Measurements from ENCODE around the gene MICAL1.
"Not testable (repeated sequence)": the region's sequence is repeated elsewhere in the genome, so short reads cannot be mapped to it uniquely, and the experiment has no call there.

MICAL1 gene

GRCh38 chr6:109466212-109466923, 10.8 kb upstream of the MICAL1 start:
- H3K4me3 Mint-ChIP-seq: no peak overlapping the region
- H3K4me1 Mint-ChIP-seq: peaks cover 56% of the 10 kb centered on the region
- H3K36me3 Mint-ChIP-seq: peaks cover 86% of the 10 kb centered on the region
- no peaks in the 10 kb centered on the region for H3K9me3 Mint-ChIP-seq
- ATAC-seq: no peak
- H3K27me3 Mint-ChIP-seq: no peaks in the 10 kb centered on the region
- H3K27ac Mint-ChIP-seq: peak overlapping the region; percentile 65

- no peaks in the 10 kb centered on the region for H3K9me3 Mint-ChIP-seq
- H3K36me3 Mint-ChIP-seq: peaks cover 86% of the 10 kb centered on the region
- no peak for ATAC-seq
- no peak overlapping the region for H3K4me3 Mint-ChIP-seq
- H3K4me1 Mint-ChIP-seq: peaks cover 51% of the 10 kb centered on the region
- peak overlapping the region; percentile 65 for H3K27ac Mint-ChIP-seq
- H3K27me3 Mint-ChIP-seq: no peaks in the 10 kb centered on the region
Measured at GRCh38 chr6:109465772-109466171, 10.2 kb upstream of the MICAL1 start.

GRCh38 chr6:109461733-109462526, 6.4 kb upstream of the MICAL1 start:
- peak overlapping the region; percentile 70 for H3K27ac Mint-ChIP-seq
- H3K36me3 Mint-ChIP-seq: peaks cover 51% of the 10 kb centered on the region
- H3K4me3 Mint-ChIP-seq: no peak overlapping the region
- H3K9me3 Mint-ChIP-seq: no peaks in the 10 kb centered on the region
- H3K4me1 Mint-ChIP-seq: peaks cover 69% of the 10 kb centered on the region
- no peak for ATAC-seq
- no peaks in the 10 kb centered on the region for H3K27me3 Mint-ChIP-seq

GRCh38 chr6:109461205-109461604, 5.6 kb upstream of the MICAL1 start:
- not testable (repeated sequence) for H3K27ac Mint-ChIP-seq
- peaks cover 44% of the 10 kb centered on the region for H3K36me3 Mint-ChIP-seq

GRCh38 chr6:109460161-109460829, 4.7 kb upstream of the MICAL1 start:
- H3K9me3 Mint-ChIP-seq: no peaks in the 10 kb centered on the region
- ATAC-seq: no peak
- peak overlapping the region; percentile 96 for H3K27ac Mint-ChIP-seq
- no peaks in the 10 kb centered on the region for H3K27me3 Mint-ChIP-seq
- H3K4me3 Mint-ChIP-seq: no peak overlapping the region
- H3K36me3 Mint-ChIP-seq: peaks cover 35% of the 10 kb centered on the region
- peaks cover 63% of the 10 kb centered on the region for H3K4me1 Mint-ChIP-seq

More at GRCh38 chr6:109461205-109461604, 5.6 kb upstream of the MICAL1 start:
- peaks cover 70% of the 10 kb centered on the region for H3K4me1 Mint-ChIP-seq
- H3K9me3 Mint-ChIP-seq, H3K4me3 Mint-ChIP-seq, H3K27me3 Mint-ChIP-seq, ATAC-seq: not testable (repeated sequence)

- peak; percentile 46 for ATAC-seq
- H3K27ac Mint-ChIP-seq: peak overlapping the region; percentile 96
- H3K4me3 Mint-ChIP-seq: peak overlapping the region; percentile 16
- H3K27me3 Mint-ChIP-seq: no peaks in the 10 kb centered on the region
- H3K9me3 Mint-ChIP-seq: no peaks in the 10 kb centered on the region
- peaks cover 60% of the 10 kb centered on the region for H3K4me1 Mint-ChIP-seq
- H3K36me3 Mint-ChIP-seq: peaks cover 25% of the 10 kb centered on the region
Measured at GRCh38 chr6:109458774-109459531, 3.4 kb upstream of the MICAL1 start.

GRCh38 chr6:109457562-109457996, 2.0 kb upstream of the MICAL1 start:
- Mint-ChIP-seq H3K9me3 (no peaks in the 10 kb centered on the region), H3K4me3 (peak overlapping the region; percentile 96), H3K27ac (peak overlapping the region; percentile 96), H3K4me1 (peaks cover 73% of the 10 kb centered on the region), H3K36me3 (peaks cover 25% of the 10 kb centered on the region), H3K27me3 (no peaks in the 10 kb centered on the region)
- no peak for ATAC-seq

GRCh38 chr6:109456710-109457561, 1.4 kb upstream of the MICAL1 start:
- peak overlapping the region; percentile 96 for H3K27ac Mint-ChIP-seq

GRCh38 chr6:109456111-109456583, 575 bp upstream of the MICAL1 start:
- H3K4me1 Mint-ChIP-seq: peaks cover 77% of the 10 kb centered on the region
- ATAC-seq: no peak

More at GRCh38 chr6:109456710-109457561, 1.4 kb upstream of the MICAL1 start:
- peak overlapping the region; percentile 96 for H3K4me3 Mint-ChIP-seq
- no peaks in the 10 kb centered on the region for H3K27me3 Mint-ChIP-seq
- peaks cover 73% of the 10 kb centered on the region for H3K4me1 Mint-ChIP-seq
- peaks cover 23% of the 10 kb centered on the region for H3K36me3 Mint-ChIP-seq
- ATAC-seq: no peak
- H3K9me3 Mint-ChIP-seq: no peaks in the 10 kb centered on the region

GRCh38 chr6:109454496-109455436, 806 bp downstream of the MICAL1 start:
- peak; percentile 73 for ATAC-seq
- H3K27me3 Mint-ChIP-seq: no peaks in the 10 kb centered on the region
- peaks cover 83% of the 10 kb centered on the region for H3K4me1 Mint-ChIP-seq
- H3K36me3 Mint-ChIP-seq: peaks cover 26% of the 10 kb centered on the region
- peak overlapping the region; percentile 96 for H3K4me3 Mint-ChIP-seq
- peak overlapping the region; percentile 96 for H3K27ac Mint-ChIP-seq
- no peaks in the 10 kb centered on the region for H3K9me3 Mint-ChIP-seq

More at GRCh38 chr6:109456111-109456583, 575 bp upstream of the MICAL1 start:
- Mint-ChIP-seq H3K27ac (peak overlapping the region; percentile 96), H3K36me3 (peaks cover 17% of the 10 kb centered on the region), H3K27me3 (no peaks in the 10 kb centered on the region), H3K9me3 (no peaks in the 10 kb centered on the region), H3K4me3 (peak overlapping the region; percentile 96)

GRCh38 chr6:109453594-109454495, 1.7 kb downstream of the MICAL1 start:
- H3K27ac Mint-ChIP-seq: peak overlapping the region; percentile 96
- H3K9me3 Mint-ChIP-seq: no peaks in the 10 kb centered on the region
- H3K4me3 Mint-ChIP-seq: peak overlapping the region; percentile 96
- ATAC-seq: no peak
- peaks cover 82% of the 10 kb centered on the region for H3K4me1 Mint-ChIP-seq
- H3K36me3 Mint-ChIP-seq: peaks cover 29% of the 10 kb centered on the region
- no peaks in the 10 kb centered on the region for H3K27me3 Mint-ChIP-seq

- Mint-ChIP-seq H3K4me1 (peaks cover 82% of the 10 kb centered on the region), H3K9me3 (no peaks in the 10 kb centered on the region), H3K27ac (peak overlapping the region; percentile 96), H3K27me3 (no peaks in the 10 kb centered on the region), H3K36me3 (peaks cover 30% of the 10 kb centered on the region), H3K4me3 (peak overlapping the region; percentile 29)
- ATAC-seq: no peak
Measured at GRCh38 chr6:109453156-109453555, 2.4 kb downstream of the MICAL1 start.

Data from stimulated activated memory B cell treated with anti-CD40 and anti-IgM and Interleukin-4, amounts not matched to agents 10 μg/mL and 1 μg/mL and 100 μg/mL, for 72 hours (primary cell).